ENCODE results near the gene KIF5C.

- TF ChIP-seq POLR2AphosphoS5 (IDR thresholded peaks at IDR 0.05; ENCODE audit: borderline replicate concordance, low read depth, low read length) (no peak), EZH2 (IDR thresholded peaks at IDR 0.05) (no peak)
Measured at GRCh38 chr2:148963461-148963860, 88.4 kb downstream of the KIF5C start.

Data from SK-N-MC (cell line).